ENCODE data around the gene FKBP14.

Gene FKBP14, protein sequence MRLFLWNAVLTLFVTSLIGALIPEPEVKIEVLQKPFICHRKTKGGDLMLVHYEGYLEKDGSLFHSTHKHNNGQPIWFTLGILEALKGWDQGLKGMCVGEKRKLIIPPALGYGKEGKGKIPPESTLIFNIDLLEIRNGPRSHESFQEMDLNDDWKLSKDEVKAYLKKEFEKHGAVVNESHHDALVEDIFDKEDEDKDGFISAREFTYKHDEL

DNA sequence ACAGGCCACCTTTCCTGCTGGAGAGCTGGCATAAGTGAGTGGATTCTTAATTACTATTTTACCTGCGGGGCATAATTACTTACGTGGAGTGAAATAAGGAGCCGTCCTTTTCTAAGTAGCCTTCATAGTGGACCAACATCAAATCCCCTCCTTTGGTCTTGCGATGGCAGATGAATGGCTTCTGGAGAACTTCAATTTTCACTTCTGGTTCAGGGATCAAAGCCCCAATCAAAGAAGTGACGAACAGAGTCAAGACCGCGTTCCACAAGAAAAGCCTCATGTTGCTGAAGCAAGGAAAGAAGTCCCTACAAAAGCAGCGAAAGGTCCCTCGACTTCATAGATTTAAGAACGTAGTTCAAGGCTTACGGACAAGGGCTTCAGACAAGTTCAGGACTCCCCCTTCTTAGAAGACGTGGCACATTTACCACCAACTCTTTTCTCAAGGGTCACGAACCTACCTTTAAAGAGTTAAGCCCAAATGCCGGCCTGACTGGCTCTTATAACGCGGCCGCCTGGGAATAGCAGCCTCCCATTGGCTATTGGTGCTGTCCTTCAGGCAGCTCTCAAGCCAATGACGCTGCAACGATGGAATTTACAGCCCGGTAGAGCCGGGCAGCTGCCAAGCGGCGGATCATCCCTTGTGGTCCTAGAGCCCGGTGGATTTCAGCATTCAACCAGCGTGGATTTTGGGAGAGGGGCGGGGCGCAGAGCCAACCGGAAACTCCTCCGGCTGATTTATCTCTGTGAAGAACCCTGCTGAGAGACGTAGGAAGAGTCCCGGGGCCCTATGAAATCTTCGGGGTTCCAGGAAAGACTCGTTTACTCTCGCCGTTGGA is at the start of gene FKBP14:
FKBP14 (minus strand) TSS at position 474 of the 836 bp plus-strand sequence; CDS start at position 280, 194 bp downstream.
- DNase-seq (ENCODE audit: low read depth, low spot score) = peak; percentile 100
- H3K4me3 ChIP-seq (ENCODE audit: low read depth, low read length) = peak within 1 kb of the TSS; percentile 56
- TF ChIP-seq, protein P1, sequence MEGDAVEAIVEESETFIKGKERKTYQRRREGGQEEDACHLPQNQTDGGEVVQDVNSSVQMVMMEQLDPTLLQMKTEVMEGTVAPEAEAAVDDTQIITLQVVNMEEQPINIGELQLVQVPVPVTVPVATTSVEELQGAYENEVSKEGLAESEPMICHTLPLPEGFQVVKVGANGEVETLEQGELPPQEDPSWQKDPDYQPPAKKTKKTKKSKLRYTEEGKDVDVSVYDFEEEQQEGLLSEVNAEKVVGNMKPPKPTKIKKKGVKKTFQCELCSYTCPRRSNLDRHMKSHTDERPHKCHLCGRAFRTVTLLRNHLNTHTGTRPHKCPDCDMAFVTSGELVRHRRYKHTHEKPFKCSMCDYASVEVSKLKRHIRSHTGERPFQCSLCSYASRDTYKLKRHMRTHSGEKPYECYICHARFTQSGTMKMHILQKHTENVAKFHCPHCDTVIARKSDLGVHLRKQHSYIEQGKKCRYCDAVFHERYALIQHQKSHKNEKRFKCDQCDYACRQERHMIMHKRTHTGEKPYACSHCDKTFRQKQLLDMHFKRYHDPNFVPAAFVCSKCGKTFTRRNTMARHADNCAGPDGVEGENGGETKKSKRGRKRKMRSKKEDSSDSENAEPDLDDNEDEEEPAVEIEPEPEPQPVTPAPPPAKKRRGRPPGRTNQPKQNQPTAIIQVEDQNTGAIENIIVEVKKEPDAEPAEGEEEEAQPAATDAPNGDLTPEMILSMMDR (IDR thresholded peaks at IDR 0.05; ENCODE audit: low read depth, low read length) = no peak
- in situ Hi-C loops (cut with HindIII; ENCODE audit: low sequenced_read_pairs) = no loop called here

DNA sequence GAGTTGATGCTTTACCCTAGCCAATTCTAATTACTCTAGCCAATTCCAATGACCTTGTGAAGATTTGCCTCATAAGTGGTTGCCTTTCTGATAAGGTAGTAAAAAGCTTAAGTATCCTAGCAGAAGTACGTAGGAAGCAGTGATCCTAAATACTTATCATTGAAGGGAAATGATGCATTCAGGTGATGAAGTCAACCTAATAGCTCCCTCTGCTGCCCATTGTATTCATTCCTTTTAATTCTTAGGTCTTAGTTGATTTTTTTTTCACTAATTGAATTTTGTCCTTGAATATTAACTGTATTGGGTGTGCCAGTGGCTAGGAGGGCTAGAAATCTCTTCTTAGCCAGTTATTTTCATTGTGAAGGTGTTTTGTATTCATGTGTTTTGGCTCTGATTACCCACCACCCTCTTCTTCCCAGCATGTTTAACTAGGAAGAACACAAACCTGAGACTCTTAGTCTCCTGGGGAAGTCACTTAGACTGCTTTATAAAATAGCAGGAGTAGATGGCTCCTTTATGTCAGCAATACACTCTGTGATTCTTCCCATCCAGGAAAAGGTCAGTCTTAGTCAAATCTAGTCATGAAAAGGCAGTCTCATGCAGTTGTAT is 48.0 kb upstream of the FKBP14 start:
- TF ChIP-seq, protein P1 (IDR thresholded peaks at IDR 0.05; ENCODE audit: low read depth, low read length) = peak; percentile 49
- in situ Hi-C loops (cut with HindIII; ENCODE audit: low sequenced_read_pairs) = no loop called here
- DNase-seq (ENCODE audit: low read depth, low spot score) = peak; percentile 52
- no peak overlapping the region for H3K4me3 ChIP-seq (ENCODE audit: low read depth, low read length)

DNA sequence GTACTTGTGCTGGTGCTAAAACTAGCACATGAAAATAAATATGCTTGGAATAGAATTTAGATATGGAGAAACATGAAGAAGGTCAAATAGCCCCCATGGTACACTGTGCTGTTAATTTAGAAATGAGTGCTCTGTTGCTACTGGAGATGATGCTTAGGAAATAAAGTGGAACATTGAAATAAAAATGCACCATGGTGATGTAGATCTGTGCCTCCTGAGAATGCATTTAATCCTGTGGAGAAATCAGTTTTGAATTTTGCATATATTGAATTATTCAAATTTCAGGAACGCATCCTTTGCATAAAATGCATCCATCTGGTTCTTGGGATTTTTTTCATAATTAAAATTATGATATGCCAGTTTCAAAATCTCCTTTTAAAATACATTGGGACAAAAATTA is 46.2 kb upstream of the FKBP14 start:
- no peak overlapping the region for H3K4me3 ChIP-seq (ENCODE audit: low read depth, low read length)
- TF ChIP-seq, protein P1 (IDR thresholded peaks at IDR 0.05; ENCODE audit: low read depth, low read length) = no peak

DNA sequence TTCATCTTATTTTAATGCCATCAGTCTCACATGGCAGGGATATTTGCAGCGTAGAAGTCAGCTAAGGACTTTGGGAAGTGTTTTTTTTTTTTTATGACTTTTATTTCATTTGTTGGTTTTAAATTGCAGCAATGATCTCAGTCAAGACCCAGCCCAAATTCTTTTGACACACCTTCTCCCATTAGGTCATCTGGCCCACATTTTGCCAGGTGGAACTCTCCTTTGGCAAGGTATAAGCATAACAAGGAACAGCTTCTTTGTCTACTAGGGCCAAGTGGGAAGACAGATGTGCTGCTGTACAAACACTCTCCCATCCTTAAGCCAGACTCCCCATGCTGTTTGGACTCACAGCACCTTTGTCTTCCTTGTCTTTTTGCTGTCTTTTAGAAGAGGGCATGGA is 43.5 kb upstream of the FKBP14 start:
- TF ChIP-seq, protein P1 (IDR thresholded peaks at IDR 0.05; ENCODE audit: low read depth, low read length) = no peak
- DNase-seq (ENCODE audit: low read depth, low spot score) = no peak

More for the DNA sequence above, 46.2 kb upstream of the FKBP14 start:
- DNase-seq (ENCODE audit: low read depth, low spot score) = no peak
- in situ Hi-C loops (cut with HindIII; ENCODE audit: low sequenced_read_pairs) = no loop called here

DNA sequence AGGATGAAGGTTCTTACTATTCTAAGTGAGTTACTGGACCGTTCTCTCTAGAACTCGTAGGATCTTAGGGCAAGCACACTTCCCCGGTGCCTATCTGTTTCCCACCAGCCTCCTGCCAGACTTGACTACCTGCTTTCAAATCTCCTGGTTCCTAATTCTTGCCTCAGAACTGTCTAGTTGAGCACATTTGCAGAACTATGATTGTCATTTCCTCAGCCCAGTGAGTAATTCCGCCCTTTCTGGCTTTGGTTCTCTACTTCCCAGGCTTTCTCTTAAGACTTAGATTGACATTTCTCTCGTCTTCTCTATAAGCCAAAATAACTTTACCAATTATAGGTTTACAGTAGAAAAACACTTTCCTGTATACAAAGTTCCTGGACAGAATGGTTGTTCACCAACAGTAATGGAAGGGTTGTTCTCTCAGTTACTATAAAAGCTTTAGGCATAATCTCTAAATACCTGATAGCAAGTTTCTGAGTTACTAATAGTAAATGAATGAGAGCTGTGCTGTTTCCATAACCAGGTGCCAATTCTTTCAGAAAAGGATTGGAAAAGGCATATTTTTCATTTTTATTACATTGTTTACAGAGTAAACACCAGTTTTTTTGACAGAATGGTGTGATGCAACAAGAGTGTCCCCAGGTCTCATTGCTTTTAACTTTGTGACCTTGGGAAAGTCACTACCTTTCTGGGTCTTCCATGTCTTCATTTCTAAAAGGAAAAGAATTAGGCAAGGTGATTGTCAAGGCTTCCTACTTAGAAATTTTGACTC is 42.8 kb upstream of the FKBP14 start:
- no peak for DNase-seq (ENCODE audit: low read depth, low spot score)
- TF ChIP-seq, protein P1 (IDR thresholded peaks at IDR 0.05; ENCODE audit: low read depth, low read length) = no peak
- no peak overlapping the region for H3K4me3 ChIP-seq (ENCODE audit: low read depth, low read length)
- in situ Hi-C loops (cut with HindIII; ENCODE audit: low sequenced_read_pairs) = no loop called here

More for the DNA sequence above, 43.5 kb upstream of the FKBP14 start:
- no peak overlapping the region for H3K4me3 ChIP-seq (ENCODE audit: low read depth, low read length)
- in situ Hi-C loops (cut with HindIII; ENCODE audit: low sequenced_read_pairs) = no loop called here

DNA sequence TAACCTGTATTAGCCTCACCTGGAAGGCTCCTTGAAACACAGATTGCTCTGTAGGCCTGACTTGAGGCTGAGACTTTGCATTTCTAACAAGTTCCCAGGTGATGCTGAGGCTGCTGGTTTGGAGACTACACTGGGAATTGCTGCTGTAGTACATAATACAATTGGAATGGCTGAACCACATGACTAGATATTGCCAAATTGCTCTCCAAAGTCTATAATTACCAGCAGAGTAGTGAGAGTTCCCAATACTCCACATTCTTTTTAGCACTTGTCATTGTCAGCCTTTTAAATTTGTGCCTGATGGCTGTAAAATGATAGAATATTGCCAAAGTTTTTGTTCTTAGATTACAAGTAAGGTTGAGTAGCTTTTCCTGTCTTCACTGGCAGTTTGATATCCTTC is 41.6 kb upstream of the FKBP14 start:
- DNase-seq (ENCODE audit: low read depth, low spot score) = peak; percentile 68
- no peak overlapping the region for H3K4me3 ChIP-seq (ENCODE audit: low read depth, low read length)
- TF ChIP-seq, protein P1 (IDR thresholded peaks at IDR 0.05; ENCODE audit: low read depth, low read length) = no peak
- in situ Hi-C loops (cut with HindIII; ENCODE audit: low sequenced_read_pairs) = no loop called here

Measured in astrocyte of the spinal cord (primary cell).